HEK293 (cell line): ENCODE measurements around the gene FAM20B.

Source experiments
- CTCF ChIA-PET: fragments of 350-600 bp; formaldehyde crosslinking; extraction: SDS; loops from one replicate; lab custom pipeline; 2021; ENCODE audit warnings: antibody characterized with exemption; lab: Yijun Ruan, JAX
- POLR2A ChIA-PET: fragments of 300-600 bp; formaldehyde crosslinking; extraction: SDS; loops from one replicate; lab custom pipeline; 2020; ENCODE audit warnings: antibody characterized with exemption, inconsistent platforms; lab: Yijun Ruan, JAX
- H3K27ac ChIP-seq: fragments of 200-500 bp; sonication (Bioruptor generic); 2 replicates; pipeline ENCODE4 v1.5.1; 2014; ENCODE audit warnings: low read depth, low read length, control low read depth, inconsistent platforms; ENCODE audit errors: extremely low read depth
- H3K36me3 ChIP-seq, 2 experiments: fragments of 200-500 bp in 1 of 2; sonication (Bioruptor generic) in 1 of 2; 1 replicate in 1 of 2; 2 replicates in 1 of 2; pipeline ENCODE4 v1.5.1; 2014 to 2017; ENCODE audit warnings: inconsistent platforms in 2 of 2, low read length in 2 of 2; ENCODE audit not compliant: control insufficient read depth in 2 of 2, insufficient read depth in 1 of 2
- H3K4me1 ChIP-seq: fragments of 200-500 bp; sonication (Bioruptor generic); 2 replicates; pipeline ENCODE4 v1.5.1; 2014; ENCODE audit warnings: mild to moderate bottlenecking, low read length, inconsistent platforms; ENCODE audit not compliant: control insufficient read depth, insufficient read depth
- H3K4me3 ChIP-seq: 2 replicates; pipeline ENCODE4 v1.5.1; 2011; ENCODE audit warnings: low read depth, mild to moderate bottlenecking, control low read depth, low read length, moderate library complexity
- H3K9me3 ChIP-seq: fragments of 200-500 bp; sonication (Bioruptor generic); 2 replicates; pipeline ENCODE4 v1.5.1; 2014; ENCODE audit warnings: low read depth, low read length, inconsistent platforms; ENCODE audit not compliant: control insufficient read depth, insufficient read depth
- GLIS1 ChIP-seq: fragments of 450-650 bp; formaldehyde crosslinking; IDR thresholded peaks from 2 replicates; pipeline ENCODE4 v1.5.1; 2016; ENCODE audit warnings: missing biosample characterization, missing genetic modification characterization
- IKZF3 ChIP-seq: fragments of 450-650 bp; IDR thresholded peaks from 2 replicates; pipeline ENCODE4 v1.5.0; 2018; ENCODE audit warnings: missing biosample characterization, mild to moderate bottlenecking, missing genetic modification characterization, moderate library complexity
- KLF7 ChIP-seq: fragments of 450-650 bp; formaldehyde crosslinking; IDR thresholded peaks from 2 replicates; pipeline ENCODE4 v1.5.1; 2016; ENCODE audit warnings: missing biosample characterization, missing genetic modification characterization, borderline replicate concordance
- MEIS1 ChIP-seq: sonication (generic); formaldehyde crosslinking; IDR thresholded peaks from 2 replicates; pipeline ENCODE4 v1.8.1; 2022; ENCODE audit warnings: missing genetic modification reagents, mild to moderate bottlenecking, borderline replicate concordance
- REPIN1 ChIP-seq: fragments of 450-650 bp; formaldehyde crosslinking; IDR thresholded peaks from 2 replicates; pipeline ENCODE4 v1.5.1; 2017; ENCODE audit warnings: missing biosample characterization, missing genetic modification characterization, low read depth
- SP2 ChIP-seq: fragments of 450-650 bp; formaldehyde crosslinking; IDR thresholded peaks from 2 replicates; pipeline ENCODE4 v1.5.1; 2016; ENCODE audit warnings: missing biosample characterization, missing genetic modification characterization
- TRIM28 ChIP-seq: IDR thresholded peaks from 2 replicates; pipeline ENCODE4 v1.6.1; 2011; ENCODE audit warnings: low read length, control low read depth, borderline replicate concordance
- YY2 ChIP-seq: fragments of 450-650 bp; formaldehyde crosslinking; IDR thresholded peaks from 2 replicates; pipeline ENCODE4 v1.5.1; 2016; ENCODE audit warnings: missing biosample characterization, missing genetic modification characterization
- ZBTB17 ChIP-seq: fragments of 450-650 bp; formaldehyde crosslinking; IDR thresholded peaks from 2 replicates; pipeline ENCODE4 v1.5.1; 2016; ENCODE audit warnings: missing biosample characterization, missing genetic modification characterization
- ZBTB20 ChIP-seq: fragments of 450-650 bp; formaldehyde crosslinking; IDR thresholded peaks from 2 replicates; pipeline ENCODE4 v1.5.1; 2016; ENCODE audit warnings: missing biosample characterization, missing genetic modification characterization
- ZNF114 ChIP-seq: fragments of 450-650 bp; formaldehyde crosslinking; IDR thresholded peaks from 2 replicates; pipeline ENCODE4 v1.5.0; 2017; ENCODE audit warnings: missing biosample characterization, missing genetic modification characterization
- ZNF121 ChIP-seq: fragments of 450-650 bp; formaldehyde crosslinking; IDR thresholded peaks from 2 replicates; pipeline ENCODE4 v1.5.1; 2016; ENCODE audit warnings: missing biosample characterization, missing genetic modification characterization
- ZNF132 ChIP-seq: fragments of 450-650 bp; formaldehyde crosslinking; IDR thresholded peaks from 2 replicates; pipeline ENCODE4 v1.5.1; 2017; ENCODE audit warnings: missing biosample characterization, missing genetic modification characterization, borderline replicate concordance
- ZNF138 ChIP-seq: fragments of 450-650 bp; formaldehyde crosslinking; IDR thresholded peaks from 2 replicates; pipeline ENCODE4 v1.5.1; 2016; ENCODE audit warnings: missing biosample characterization, missing genetic modification characterization, borderline replicate concordance
- ZNF23 ChIP-seq: fragments of 450-650 bp; formaldehyde crosslinking; IDR thresholded peaks from 2 replicates; pipeline ENCODE4 v1.5.1; 2016; ENCODE audit warnings: missing biosample characterization, missing genetic modification characterization, borderline replicate concordance
- ZNF239 ChIP-seq: fragments of 450-650 bp; formaldehyde crosslinking; IDR thresholded peaks from 2 replicates; pipeline ENCODE4 v1.5.1; 2016; ENCODE audit warnings: missing biosample characterization, missing genetic modification characterization
- ZNF274 ChIP-seq, 2 experiments: fragments of 200-500 bp in 1 of 2; fragments of 450-650 bp in 1 of 2; sonication (Bioruptor generic) in 1 of 2; formaldehyde crosslinking in 1 of 2; IDR thresholded peaks; 2 replicates each; pipeline versions ENCODE4 v1.5.1 to v1.6.1; 2014 to 2016; ENCODE audit warnings: borderline replicate concordance in 1 of 2, inconsistent platforms in 1 of 2, low read length in 1 of 2, missing biosample characterization in 1 of 2, missing genetic modification characterization in 1 of 2
- ZNF394 ChIP-seq: fragments of 450-650 bp; formaldehyde crosslinking; IDR thresholded peaks from 2 replicates; pipeline ENCODE4 v1.5.1; 2016; ENCODE audit warnings: missing biosample characterization, missing genetic modification characterization, mild to moderate bottlenecking, moderate library complexity, borderline replicate concordance
- ZNF514 ChIP-seq: fragments of 450-650 bp; formaldehyde crosslinking; IDR thresholded peaks from 2 replicates; pipeline ENCODE4 v1.5.1; 2016; ENCODE audit warnings: missing biosample characterization, missing genetic modification characterization
- ZNF555 ChIP-seq: fragments of 450-650 bp; formaldehyde crosslinking; conservative IDR thresholded peaks from 2 replicates; pipeline ENCODE4 v1.5.1; 2017; ENCODE audit warnings: missing biosample characterization, mild to moderate bottlenecking, missing genetic modification characterization, inconsistent platforms
- ZNF623 ChIP-seq: fragments of 450-650 bp; formaldehyde crosslinking; IDR thresholded peaks from 2 replicates; pipeline ENCODE4 v1.5.1; 2016; ENCODE audit warnings: missing biosample characterization, missing genetic modification characterization
- TF ChIP-seq, protein P1 (sequence below): fragments of 450-650 bp; formaldehyde crosslinking; IDR thresholded peaks from 2 replicates; pipeline ENCODE4 v1.5.1; 2016; ENCODE audit warnings: missing biosample characterization, missing genetic modification characterization, borderline replicate concordance
- TF ChIP-seq, protein P2 (sequence below): fragments of 450-650 bp; formaldehyde crosslinking; IDR thresholded peaks from 2 replicates; pipeline ENCODE4 v1.5.1; 2017; ENCODE audit warnings: missing biosample characterization, mild to moderate bottlenecking, missing genetic modification characterization, moderate library complexity

Gene FAM20B

DNA sequence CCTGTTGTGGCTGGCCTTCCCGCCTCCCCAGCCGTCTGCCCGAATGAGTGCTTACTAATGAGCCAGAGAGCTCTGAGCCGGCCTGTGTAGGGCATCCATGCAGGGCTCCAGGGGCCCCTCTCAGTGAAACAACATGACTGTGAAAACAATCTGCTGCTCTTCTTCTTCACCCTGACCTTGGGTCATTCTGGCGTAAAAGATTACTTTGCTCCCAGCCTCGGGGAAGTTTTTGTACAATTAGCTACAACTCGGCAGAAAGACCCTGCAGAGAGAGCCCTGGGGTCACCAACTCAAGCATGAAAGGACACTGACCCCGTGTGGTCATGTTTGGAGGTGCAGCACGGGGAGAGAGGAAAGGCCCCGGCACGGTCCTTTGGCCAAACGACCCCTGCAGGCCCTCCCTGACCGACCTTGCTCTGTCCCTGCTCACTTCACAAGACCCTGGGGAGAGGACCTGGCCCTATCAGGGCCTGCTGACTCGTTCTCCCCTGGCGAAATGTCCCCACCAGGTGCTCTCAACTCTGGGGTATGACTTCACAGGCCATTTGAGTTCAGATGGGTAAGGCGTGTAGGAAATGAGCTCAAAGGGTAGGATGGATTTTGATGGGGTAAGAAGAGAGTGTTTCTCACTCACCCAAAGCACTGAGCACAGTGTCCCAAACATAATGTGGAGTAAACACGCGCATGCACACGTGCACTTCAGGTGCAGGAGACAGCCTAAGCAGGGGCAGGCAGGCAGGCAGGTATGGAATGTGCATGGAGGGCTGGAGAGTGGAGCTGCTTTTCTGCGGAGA, 22.9 kb upstream of the FAM20B start (continued):
- TF ChIP-seq ZNF138 (tag by site-specific recombination): no peak
- TF ChIP-seq ZBTB17 (tag by site-specific recombination): peak; percentile 40; the same call in 1 of the 2 replicates
- no peak for TF ChIP-seq IKZF3 (tag by site-specific recombination)
- TF ChIP-seq ZNF514: no peak
- TF ChIP-seq KLF7: no peak

DNA sequence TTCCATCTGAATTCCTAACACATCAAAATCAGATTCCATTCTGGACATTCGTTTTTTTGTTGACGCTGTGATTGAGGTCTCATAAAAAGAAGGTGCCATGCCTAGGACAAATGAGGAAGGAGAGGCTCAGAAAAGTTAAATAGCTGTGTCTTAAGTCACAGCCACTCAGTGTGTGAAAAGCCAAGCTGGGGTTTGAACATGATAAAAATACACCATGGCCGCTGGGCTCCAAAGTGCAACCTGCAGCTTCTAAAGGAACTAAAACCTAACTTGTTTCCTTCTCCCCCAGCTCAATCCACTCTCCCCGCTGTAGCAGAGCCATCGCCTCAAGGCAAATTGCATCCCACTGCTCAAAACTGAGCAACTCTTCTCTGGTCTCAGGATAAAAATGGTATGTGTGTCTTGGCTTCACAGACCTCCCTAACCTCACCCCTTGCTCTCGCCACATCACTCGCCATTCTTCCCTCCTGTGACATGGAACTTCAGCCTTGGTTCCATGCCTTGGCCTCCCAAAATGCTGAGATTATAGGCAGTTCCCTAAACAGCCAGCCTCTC, 22.1 kb upstream of the FAM20B start:
- ChIA-PET POLR2A (interaction anchor here (0.8 to 1.0 kb wide), 3 partner anchors 13 to 473 kb away, joined by 3 to 6 read pairs (median 3); no protein-coding TSS in a partner anchor), CTCF (interaction anchor here (0.6 to 3.6 kb wide), 56 partner anchors 10 to 1812 kb away, joined by 3 to 87 read pairs (median 4); no protein-coding TSS in a partner anchor)
- Histone ChIP-seq H3K9me3 (no peaks in the 10 kb centered on the region), H3K4me3 (no peak overlapping the region), H3K36me3 (no peaks in the 10 kb centered on the region), H3K27ac (no peak overlapping the region), H3K4me1 (no peaks in the 10 kb centered on the region)
- TF ChIP-seq, protein P1, sequence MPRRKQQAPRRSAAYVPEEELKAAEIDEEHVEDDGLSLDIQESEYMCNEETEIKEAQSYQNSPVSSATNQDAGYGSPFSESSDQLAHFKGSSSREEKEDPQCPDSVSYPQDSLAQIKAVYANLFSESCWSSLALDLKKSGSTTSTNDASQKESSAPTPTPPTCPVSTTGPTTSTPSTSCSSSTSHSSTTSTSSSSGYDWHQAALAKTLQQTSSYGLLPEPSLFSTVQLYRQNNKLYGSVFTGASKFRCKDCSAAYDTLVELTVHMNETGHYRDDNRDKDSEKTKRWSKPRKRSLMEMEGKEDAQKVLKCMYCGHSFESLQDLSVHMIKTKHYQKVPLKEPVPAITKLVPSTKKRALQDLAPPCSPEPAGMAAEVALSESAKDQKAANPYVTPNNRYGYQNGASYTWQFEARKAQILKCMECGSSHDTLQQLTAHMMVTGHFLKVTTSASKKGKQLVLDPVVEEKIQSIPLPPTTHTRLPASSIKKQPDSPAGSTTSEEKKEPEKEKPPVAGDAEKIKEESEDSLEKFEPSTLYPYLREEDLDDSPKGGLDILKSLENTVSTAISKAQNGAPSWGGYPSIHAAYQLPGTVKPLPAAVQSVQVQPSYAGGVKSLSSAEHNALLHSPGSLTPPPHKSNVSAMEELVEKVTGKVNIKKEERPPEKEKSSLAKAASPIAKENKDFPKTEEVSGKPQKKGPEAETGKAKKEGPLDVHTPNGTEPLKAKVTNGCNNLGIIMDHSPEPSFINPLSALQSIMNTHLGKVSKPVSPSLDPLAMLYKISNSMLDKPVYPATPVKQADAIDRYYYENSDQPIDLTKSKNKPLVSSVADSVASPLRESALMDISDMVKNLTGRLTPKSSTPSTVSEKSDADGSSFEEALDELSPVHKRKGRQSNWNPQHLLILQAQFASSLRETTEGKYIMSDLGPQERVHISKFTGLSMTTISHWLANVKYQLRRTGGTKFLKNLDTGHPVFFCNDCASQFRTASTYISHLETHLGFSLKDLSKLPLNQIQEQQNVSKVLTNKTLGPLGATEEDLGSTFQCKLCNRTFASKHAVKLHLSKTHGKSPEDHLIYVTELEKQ (tag by site-specific recombination): no peak
- TF ChIP-seq, protein P2, sequence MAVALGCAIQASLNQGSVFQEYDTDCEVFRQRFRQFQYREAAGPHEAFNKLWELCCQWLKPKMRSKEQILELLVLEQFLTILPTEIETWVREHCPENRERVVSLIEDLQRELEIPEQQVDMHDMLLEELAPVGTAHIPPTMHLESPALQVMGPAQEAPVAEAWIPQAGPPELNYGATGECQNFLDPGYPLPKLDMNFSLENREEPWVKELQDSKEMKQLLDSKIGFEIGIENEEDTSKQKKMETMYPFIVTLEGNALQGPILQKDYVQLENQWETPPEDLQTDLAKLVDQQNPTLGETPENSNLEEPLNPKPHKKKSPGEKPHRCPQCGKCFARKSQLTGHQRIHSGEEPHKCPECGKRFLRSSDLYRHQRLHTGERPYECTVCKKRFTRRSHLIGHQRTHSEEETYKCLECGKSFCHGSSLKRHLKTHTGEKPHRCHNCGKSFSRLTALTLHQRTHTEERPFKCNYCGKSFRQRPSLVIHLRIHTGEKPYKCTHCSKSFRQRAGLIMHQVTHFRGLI (tag by site-specific recombination): no peak
- TF ChIP-seq GLIS1: no peak
- no peak for TF ChIP-seq ZBTB20 (tag by site-specific recombination)
- TF ChIP-seq ZNF394 (tag by site-specific recombination): no peak
- TF ChIP-seq ZNF23 (tag by site-specific recombination): no peak
- TF ChIP-seq ZNF121 (tag by site-specific recombination): no peak
- no peak for TF ChIP-seq ZNF239
- no peak for TF ChIP-seq MEIS1 (CRISPR knock-in tag)
- TF ChIP-seq YY2 (tag by site-specific recombination): no peak
- TF ChIP-seq SP2 (tag by site-specific recombination): no peak
- no peak for TF ChIP-seq TRIM28
- no peak for TF ChIP-seq ZNF555 (tag by site-specific recombination)
- TF ChIP-seq ZNF114: no peak
- TF ChIP-seq ZNF274 (IDR thresholded peaks at IDR 0.05; ENCODE audit: low read length): no peak
- TF ChIP-seq ZNF274 (tag by site-specific recombination; IDR thresholded peaks at IDR 0.05; ENCODE audit: borderline replicate concordance): no peak
- TF ChIP-seq REPIN1: no peak
- TF ChIP-seq ZNF132 (tag by site-specific recombination): no peak
- TF ChIP-seq ZNF623 (tag by site-specific recombination): no peak
